NCI-H1436 treated with DMSO at 0.1 percent for 48 hours (cell line): ENCODE data around the gene NCDN.

Source experiments
- DNase-seq: peaks from one replicate; lab custom pipeline; 2025; lab: John Stamatoyannopoulos, UW

NCDN gene, protein sequence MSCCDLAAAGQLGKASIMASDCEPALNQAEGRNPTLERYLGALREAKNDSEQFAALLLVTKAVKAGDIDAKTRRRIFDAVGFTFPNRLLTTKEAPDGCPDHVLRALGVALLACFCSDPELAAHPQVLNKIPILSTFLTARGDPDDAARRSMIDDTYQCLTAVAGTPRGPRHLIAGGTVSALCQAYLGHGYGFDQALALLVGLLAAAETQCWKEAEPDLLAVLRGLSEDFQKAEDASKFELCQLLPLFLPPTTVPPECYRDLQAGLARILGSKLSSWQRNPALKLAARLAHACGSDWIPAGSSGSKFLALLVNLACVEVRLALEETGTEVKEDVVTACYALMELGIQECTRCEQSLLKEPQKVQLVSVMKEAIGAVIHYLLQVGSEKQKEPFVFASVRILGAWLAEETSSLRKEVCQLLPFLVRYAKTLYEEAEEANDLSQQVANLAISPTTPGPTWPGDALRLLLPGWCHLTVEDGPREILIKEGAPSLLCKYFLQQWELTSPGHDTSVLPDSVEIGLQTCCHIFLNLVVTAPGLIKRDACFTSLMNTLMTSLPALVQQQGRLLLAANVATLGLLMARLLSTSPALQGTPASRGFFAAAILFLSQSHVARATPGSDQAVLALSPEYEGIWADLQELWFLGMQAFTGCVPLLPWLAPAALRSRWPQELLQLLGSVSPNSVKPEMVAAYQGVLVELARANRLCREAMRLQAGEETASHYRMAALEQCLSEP

DNA sequence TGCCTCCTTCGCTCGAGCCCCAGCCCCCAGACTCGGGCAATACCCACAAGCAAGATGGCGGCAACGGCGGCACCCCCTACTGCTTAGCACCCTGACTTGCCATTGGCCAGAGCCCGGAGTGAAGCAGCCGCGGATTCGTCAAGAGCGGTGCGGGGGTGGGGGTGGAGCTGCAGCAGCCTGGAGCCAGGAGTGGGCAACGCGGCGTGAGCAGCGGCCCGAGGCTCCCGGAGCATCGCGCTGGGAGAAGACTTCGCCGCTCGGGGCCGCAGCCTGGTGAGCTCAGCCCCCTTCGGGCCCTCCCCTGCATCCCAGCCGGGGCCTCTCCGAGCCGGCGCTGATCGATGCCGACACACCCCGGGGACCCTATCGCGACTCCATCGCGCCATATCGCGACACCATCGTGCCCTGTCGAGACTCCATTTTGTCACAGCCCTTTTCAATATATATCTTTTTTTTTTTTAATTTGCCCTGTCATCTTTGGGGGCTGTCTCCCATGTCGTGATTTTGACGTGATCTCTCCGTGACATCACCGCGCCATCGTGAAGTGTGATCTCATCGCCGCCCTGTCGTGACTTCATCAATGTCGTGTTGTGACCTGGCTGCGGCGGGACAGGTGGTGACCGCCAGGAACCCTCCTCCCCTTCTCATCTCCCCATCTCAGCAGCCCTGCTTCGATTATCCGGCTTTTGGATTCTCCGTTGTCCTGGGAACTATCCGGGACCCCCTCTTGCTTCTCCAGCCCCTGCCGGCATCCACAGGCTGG is at the start of gene NCDN:
Gene NCDN, plus strand, starts transcription at position 189 of the 763 bp plus-strand sequence. Its CDS starts 392 bp downstream, at position 581.
- DNase-seq, result peak; percentile 70

DNA sequence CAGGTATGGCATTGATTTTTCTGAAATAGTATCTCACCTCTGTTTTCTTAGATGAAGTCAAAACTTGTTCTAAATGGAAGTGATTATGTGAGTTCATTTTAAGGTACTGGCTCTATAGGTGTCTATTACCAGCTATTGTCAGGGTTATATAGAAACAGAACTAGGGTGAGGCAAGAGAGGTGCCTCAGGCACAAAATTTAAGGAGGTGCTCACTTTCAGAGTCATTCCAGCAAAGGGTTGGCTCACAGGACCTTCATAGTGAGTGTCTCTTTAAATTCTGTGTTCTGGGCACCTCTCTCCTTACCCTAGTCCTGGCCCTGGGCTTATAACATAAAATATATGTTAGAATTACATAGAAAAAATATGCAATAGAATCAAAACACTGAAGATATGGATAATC is 49.7 kb upstream of the NCDN start:
- no peak for DNase-seq

DNA sequence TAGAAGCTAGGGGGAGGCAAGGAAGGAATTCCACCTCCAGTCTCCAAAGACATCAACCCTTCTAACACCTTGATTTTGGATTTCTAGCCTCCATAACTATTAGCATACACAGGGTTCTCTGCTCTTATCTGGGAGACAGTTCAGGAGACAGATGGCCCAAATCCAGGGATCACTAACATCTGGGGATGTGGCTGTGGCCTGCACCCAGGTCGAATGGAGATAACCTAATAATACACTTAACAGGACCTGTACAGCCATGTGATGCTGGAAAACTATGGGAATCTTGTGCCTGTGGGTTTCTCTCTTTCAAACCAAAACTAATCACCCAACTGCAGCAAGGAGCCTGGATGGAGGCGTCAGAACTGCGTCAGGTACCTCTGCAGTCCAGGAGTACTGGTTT is 48.0 kb upstream of the NCDN start:
- DNase-seq, result no peak

DNA sequence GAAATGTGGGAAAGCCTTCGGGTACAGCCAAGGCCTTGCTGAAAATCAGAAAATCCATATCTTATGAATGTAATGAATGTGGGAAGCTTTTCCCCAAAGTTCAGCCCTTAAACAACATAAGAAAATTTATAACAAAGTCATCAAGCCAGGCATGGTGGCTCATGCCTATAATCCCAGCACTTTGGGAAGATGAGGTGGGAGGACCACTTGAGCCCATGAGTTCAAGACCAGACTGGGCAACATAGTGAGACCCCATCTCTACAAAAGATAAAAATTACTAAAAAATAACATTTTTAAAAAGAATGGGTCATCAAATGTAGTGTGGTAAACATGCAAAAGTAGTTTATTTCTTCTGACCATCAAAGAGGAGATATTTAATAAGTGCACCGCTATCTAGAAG is 46.3 kb upstream of the NCDN start:
- DNase-seq, result no peak

DNA sequence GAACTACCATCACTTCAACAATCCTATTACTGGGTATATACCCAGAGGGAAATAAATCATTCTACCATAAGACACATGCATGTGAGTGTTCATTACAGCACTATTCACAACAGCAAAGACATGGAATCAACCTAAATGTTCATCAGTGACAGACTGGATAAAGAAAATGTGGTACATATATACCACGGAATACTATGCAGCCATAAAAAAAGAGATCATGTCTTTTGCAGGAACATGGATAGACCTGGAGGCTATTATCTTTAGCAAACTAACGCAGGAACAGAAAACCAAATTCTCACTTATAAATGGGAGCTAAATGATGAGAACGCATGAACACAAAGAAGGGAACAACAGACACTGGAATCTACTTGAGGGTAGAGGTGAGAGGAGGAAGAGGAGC is 39.4 kb upstream of the NCDN start:
- DNase-seq, result no peak

DNA sequence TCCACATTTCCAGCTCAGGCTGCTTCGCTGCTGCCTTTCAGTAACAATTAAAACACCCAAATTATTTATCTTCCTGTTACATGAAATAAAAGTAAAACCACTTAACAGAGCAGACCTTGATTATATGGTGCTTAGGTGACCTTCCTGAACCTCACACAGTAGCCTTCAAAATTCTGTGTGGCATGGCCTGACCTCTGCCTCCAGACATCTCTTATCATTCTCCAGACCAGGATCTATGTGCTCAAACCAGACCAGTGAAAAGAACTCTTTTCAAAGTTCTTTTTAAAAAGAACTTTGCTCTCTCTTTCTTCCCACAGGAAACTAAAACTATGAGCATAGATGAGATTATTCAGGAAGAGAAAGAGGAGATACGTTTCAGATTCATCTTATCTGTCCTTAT is 38.2 kb upstream of the NCDN start:
- no peak for DNase-seq

DNA sequence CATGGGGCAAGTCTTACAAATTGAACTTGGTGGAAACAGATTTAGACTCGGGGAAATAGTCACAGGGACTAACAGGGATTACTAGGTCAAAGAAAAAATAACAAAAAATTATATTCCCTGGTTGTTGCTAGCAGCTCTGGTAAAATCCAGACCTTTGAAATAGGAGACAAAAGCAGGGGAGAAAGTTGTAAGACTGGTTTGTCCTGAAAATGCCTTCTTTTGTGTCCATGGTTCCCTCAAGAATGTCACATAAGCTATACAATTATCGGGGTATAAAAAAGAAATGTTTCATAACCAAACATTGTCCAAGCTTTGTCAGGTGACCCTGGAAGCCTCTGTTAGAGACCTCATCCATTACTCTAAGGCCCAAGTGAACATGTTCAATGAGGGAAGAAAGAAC is 33.5 kb upstream of the NCDN start:
- DNase-seq, result no peak

DNA sequence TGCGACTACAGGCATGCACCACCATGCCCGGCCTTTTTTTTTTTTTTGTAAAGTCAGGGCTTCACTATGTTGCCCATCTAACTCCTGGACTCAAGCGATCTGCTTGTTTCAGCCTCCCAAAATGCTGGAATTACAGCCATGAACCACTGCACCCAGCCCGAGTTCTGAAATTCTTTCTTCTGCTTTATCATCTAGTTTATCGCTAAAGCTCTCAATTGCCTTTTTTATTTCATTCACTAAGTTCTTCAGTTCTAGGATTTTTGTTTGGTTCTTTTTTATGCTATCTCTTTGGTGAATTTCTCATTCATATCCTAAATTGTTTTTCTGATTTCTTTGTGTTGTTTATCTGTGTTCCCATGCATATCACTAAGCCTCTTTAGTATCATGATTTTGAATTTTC is 27.4 kb upstream of the NCDN start:
- DNase-seq, result no peak

DNA sequence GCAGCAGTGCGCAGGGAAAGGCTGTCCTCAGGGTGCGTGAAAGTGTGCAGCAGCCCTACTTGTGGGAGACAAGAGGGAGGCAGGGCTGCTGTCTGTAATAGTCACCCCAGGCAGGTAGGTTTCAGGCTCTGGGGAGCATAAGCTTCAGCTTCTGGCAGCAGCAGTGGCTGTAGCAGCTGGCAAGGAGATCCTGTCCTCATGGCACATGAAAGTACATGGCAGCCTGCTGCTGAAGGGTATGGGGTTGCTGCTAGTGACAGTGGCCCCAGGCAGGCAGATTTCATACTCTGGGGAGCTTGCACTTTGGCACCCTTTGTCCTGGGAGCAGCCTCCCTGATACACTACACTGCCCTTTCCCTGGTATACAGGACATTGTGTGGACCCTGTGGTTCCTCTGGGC is 26.7 kb upstream of the NCDN start:
- no peak for DNase-seq

DNA sequence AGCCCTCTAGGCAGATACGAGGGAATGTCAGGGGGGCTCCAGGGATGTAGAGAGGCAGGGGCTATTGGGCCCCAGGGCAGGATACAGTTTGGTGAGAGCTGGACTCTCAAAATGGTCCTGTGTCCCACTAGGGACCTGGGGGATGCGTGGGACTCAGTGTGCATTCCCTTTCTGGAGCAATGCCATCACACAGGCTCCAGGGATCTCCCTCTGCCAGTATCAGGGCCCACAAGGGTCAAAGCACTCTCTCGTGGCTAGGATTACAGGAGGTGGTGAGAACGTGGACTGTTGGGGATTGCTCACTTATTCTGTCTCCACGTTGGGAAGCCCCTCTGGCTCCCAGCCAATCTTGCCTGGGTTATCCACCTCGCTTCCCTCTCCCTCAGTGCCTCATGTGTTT is 26.2 kb upstream of the NCDN start:
- no peak for DNase-seq

DNA sequence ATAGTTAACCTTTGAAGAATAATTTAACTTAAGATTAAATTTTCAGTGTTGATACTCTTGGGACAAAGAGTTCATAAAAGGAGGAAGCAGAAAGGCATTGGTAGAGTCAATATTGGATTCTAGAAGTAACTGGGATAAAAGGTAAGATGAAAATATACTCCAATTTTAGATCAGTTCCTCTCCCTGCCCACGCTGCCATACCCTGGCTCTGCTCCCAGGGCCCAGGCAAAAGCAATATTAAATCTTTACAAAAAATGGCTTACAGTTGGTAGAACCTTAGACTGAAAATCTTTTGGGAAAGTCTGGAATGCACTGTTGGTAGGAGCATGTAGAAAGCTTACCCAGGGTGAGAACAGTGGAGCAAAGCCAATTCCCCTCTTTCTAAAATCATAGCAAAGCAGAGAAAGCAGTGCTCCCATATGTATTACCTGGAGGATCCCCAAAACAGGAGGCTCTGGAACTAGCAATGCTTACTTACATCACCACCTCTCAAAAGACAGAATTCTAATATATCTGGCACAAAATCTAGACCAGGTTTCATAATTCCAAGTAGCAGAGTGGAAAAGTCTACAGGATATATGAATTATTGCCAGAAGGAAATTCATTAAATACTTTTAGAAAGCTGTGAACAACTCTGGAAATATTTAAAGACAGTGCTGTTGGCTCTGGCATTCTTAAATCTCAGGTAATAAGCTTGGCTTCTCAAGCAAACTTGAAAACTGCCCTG is 24.9 kb upstream of the NCDN start:
- DNase-seq, result no peak

DNA sequence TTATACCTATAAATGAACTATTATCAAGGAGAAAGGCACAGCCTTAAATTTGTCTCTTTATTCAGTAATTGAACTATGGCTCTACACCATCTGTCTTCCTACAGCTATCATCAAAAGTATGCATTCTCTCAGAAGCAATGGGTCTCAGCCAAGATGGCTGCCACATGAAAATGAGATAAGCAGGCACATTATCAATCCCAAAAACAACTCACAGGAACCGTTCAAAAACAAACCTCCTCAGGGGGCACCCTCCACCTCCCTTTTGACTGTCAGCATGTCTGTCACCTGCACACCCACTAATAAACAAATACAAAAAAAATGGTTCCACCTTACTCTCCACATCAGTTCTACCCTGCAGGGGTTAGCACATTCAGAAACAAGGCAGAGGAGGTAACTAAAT is 24.0 kb upstream of the NCDN start:
- DNase-seq, result no peak

DNA sequence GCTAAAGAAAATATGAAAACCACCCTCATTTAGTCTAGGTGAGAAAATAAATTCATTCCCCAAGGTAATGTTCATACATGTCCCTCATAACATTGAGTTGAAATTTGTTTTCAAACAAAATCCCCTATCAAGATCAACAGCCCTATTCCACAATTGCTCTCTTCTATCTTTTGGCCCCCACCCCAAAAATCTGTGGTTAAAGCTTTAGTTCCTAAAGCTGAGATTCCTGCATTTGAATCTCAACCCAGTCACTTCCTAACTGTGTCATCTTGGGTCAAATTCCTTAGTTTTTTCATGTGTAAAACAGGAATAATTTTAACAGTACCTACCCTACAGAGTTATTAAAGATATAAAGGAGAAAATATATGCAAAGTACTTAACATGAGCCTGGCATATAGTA is 22.4 kb upstream of the NCDN start:
- DNase-seq, result no peak

DNA sequence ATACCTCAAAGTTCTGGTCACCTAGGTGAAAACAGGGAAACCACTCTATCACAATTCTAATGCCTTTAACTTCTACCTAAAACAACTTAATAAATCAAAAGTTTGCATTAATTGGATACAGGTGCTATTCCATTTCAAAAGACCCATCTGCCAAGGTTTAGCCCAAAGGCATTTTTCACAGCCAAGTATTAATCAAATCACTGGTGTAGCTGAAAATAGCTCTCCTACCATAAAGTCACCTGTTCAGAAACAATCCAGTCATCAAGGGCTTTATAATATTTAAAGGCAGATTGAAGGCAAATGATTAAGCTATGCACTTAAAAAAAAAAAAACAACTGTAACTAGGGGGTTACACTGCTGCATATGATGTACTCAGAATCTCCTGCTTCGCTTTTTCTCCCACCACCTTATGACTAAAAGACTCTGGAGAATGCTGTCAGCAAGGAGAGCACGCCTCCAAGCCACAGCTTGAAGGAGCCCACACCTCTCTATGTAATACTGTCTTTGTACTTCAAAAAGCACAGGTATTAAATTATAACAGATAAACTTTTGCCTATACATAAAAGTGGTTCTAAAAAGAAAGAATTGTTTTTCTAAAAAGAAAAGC is 20.9 kb upstream of the NCDN start:
- DNase-seq, result no peak

DNA sequence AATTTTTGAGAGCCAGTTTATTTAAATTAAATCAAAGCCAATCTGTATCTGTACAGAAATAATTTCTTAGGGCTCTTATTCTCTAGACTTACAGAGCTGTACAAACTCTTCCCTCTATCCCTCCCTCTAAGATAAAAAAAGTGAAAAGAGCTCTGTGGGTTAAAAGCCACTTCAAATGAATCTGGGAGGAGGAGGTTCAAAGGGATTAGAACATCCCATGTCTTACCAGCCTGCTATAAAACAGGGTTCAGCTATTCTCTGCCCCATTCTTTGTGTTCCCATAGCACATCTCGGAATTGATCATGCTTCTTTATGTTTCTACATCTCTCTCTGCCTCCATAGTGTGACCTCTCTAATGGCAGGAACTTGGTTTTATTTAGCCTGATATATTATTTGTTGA is 19.8 kb upstream of the NCDN start:
- DNase-seq, result no peak

DNA sequence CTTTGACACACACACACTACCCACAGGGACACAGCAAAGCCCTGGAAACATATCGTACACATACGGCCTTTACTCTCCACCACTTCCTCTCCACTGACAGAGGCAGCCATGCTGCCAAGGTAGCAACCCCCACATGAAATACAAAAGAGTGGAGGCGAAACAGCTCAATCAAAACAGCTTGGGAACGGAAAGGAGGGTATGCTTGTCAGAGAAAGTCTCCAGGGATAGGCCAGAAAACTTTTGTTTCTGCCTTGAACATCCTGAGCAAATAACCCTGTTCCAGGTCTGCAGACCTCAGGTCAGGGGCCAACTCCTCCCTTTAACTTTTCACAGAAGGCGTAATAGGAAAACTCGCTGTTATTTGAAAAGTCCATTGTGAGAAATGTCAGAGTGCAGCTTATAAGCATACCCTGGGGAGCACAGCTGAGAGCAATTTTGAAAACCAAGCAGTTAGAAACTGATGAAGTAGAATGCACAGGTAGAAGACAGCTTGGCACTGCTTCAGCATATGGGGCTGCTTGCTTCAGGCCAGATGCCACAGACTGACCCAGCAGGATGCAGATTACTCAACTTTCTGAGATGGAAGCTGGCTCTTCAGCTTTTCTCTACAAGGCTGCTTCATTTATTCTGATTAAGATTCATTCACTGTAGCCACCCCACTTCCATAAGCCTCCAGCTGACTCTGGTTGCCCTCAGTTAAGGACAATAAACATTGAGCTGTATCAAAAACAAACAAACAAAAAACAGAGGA is 18.4 kb upstream of the NCDN start:
- no peak for DNase-seq

DNA sequence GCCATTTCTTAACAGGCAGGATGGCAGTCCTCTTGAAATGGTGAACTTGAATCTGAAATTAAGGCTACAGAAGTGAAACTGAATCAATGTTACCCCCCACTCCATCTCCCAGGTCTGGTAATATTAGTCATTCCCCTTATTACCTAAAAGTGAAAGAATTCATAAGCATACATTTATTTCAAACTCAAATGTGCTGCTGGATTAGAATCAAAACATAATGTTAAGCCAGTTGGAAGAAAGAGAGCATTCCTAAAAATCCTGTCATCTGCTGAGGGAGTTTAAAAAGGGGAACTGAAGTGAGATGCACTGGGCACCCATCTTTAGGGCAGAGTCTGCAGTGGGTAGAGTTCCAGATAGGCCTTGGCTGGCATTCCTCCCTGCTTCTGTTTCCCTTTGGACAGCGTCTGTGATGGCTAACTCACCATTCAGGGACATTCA is 17.8 kb upstream of the NCDN start:
- no peak for DNase-seq

DNA sequence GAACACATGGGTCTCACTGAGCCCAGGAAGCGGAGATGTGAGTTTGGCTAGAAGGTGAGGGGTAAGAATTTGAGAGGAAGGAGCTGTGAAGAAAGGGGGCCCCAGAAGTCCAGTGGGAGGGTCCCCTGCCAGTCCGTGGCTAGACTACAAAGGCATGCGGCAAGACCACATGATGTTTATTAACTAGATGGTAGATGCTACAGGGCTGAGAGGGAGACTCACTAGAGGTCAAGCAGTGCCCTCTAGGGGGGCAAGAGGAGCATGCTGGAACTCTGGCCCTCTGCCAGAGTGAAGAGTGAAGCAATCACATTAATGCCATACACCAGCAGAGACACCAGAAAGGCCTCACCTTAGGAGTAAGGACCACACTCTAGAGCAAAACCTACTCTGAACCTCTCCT is 12.6 kb upstream of the NCDN start:
- no peak for DNase-seq

DNA sequence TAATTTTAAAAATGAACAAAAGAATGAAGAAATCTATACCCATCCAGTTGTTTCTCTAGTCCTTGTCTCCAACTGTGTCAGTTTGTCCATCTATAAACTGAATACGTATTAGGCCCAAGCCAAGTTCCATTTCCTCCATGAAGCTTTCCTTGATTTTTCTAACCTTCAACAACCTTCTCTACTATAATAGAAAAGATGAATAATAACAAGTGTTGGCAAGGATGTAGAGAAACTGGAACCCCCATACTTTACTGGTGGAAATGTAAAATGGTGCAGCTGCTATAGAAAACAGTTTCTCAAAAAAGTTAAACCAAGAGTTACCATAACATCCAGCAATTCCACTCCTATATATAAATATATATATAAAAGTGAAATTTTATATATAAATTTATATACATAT is 11.0 kb upstream of the NCDN start:
- DNase-seq, result no peak

DNA sequence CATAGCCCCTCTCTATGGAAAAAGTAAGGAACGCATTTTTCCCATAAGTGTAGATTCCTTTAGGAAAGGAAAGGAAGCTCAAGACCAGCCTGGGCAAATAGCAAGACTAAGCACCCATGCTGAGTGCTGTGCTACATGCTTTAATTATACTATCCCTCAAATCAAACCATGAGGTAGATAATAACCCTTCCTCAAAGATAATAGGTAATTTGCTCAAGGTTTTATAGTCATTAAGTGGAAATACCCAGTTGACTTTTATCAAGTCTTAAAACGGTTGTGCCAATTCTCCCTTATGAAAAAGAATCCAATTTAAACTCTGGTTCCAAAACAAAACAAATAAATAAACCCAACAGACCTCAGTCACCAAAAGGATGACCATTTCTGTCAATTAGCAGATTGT is 3.7 kb upstream of the NCDN start:
- no peak for DNase-seq
